B cell (primary cell): ENCODE results near the gene TUBA4B. TPM values are rescaled to one million over a fixed set of nuclear protein-coding genes. Genes with fewer than 3 reads are reported as not detected.

Experiments
- ATAC-seq: fragments of 200-7000 bp; cut with Tn5 transposase; one replicate; pipeline ENCODE4 v1.10.0; 2021; ENCODE audit warnings: low read depth, mild to moderate bottlenecking, moderate number of reproducible peaks, moderate library complexity
- CTCF ChIA-PET: fragments of 350-600 bp; sonication (Branson Sonifier 250); formaldehyde crosslinking; loops from one replicate; lab custom pipeline; 2021; ENCODE audit warnings: antibody characterized with exemption, inconsistent platforms; lab: Charles Lee
- POLR2A ChIA-PET: fragments of 350-600 bp; sonication (Branson Sonifier 250); formaldehyde crosslinking; loops from one replicate; lab custom pipeline; 2021; ENCODE audit warnings: antibody characterized with exemption; lab: Charles Lee
- DNase-seq: peaks from one replicate; pipeline ENCODE4 v3.0.0; 2013
- H2AFZ ChIP-seq: 2 replicates; pipeline ENCODE4 v1.6.1; 2012; ENCODE audit warnings: mild to moderate bottlenecking, low read depth, low read length; ENCODE audit not compliant: insufficient read depth, poor library complexity, severe bottlenecking
- H3K27ac ChIP-seq, 2 donors: 1 replicate in 1 of 2; 2 replicates in 1 of 2; pipeline ENCODE4 v1.5.1; 2012 to 2013; ENCODE audit warnings: low read length in 2 of 2, mild to moderate bottlenecking in 2 of 2, moderate library complexity in 1 of 2
- H3K27me3 ChIP-seq, 4 experiments: fragments of 200-600 bp in 1 of 4; sonication (generic) in 1 of 4; replicated peaks in 1 of 4; 1 replicate in 2 of 4; 2 replicates in 2 of 4; pipeline versions ENCODE4 v1.6.1 to v1.7.0; 2013 to 2016; ENCODE audit warnings: low read length in 3 of 4, mild to moderate bottlenecking in 2 of 4, mixed read lengths in 1 of 4, moderate library complexity in 1 of 4; ENCODE audit not compliant: insufficient read depth in 4 of 4, control insufficient read depth in 3 of 4; ENCODE audit errors: control extremely low read depth in 1 of 4
- H3K36me3 ChIP-seq, 2 experiments: replicated peaks in 1 of 2; 1 replicate in 1 of 2; 2 replicates in 1 of 2; pipeline versions ENCODE4 v1.6.1 to v1.7.1; 2013; ENCODE audit warnings: low read length in 1 of 2; ENCODE audit not compliant: insufficient read depth in 2 of 2, control insufficient read depth in 1 of 2; ENCODE audit errors: control extremely low read depth in 1 of 2, extremely low read depth in 1 of 2
- H3K4me1 ChIP-seq, 2 donors: fragments of 200-600 bp in 1 of 2; sonication (generic) in 1 of 2; 1 replicate in 1 of 2; 2 replicates in 1 of 2; pipeline versions ENCODE4 v1.5.1 to v1.6.1; 2013 to 2017; ENCODE audit warnings: low read length in 2 of 2; ENCODE audit not compliant: control insufficient read depth in 2 of 2, insufficient read depth in 2 of 2
- H3K4me2 ChIP-seq: replicated peaks from 2 replicates; pipeline ENCODE3; 2012; ENCODE audit warnings: mild to moderate bottlenecking, low read depth, low read length; ENCODE audit not compliant: poor library complexity, severe bottlenecking
- H3K4me3 ChIP-seq, 5 experiments: fragments of 200-600 bp in 1 of 5; sonication (generic) in 1 of 5; 1 replicate in 3 of 5; 2 replicates in 2 of 5; pipeline versions ENCODE4 v1.5.1 to v1.7.0; 2011 to 2016; ENCODE audit warnings: low read length in 4 of 5, mild to moderate bottlenecking in 4 of 5, low read depth in 2 of 5, control low read depth in 1 of 5, moderate library complexity in 1 of 5; ENCODE audit not compliant: insufficient read depth in 1 of 5; ENCODE audit errors: control extremely low read depth in 1 of 5, extremely low read depth in 1 of 5
- H3K79me2 ChIP-seq: fragments of 200-600 bp; sonication (generic); one replicate; pipeline ENCODE4 v1.6.0; 2016; ENCODE audit warnings: low read length; ENCODE audit not compliant: control insufficient read depth, insufficient read depth
- H3K9ac ChIP-seq: fragments of 200-600 bp; sonication (generic); 2 replicates; pipeline ENCODE4 v1.6.1; 2017; ENCODE audit warnings: mild to moderate bottlenecking, low read length, moderate library complexity
- H3K9me3 ChIP-seq, 3 donors: one replicate each; pipeline versions ENCODE4 v1.6.1 to v1.7.1; 2013; ENCODE audit warnings: low read length in 2 of 3; ENCODE audit not compliant: control insufficient read depth in 2 of 3, insufficient read depth in 1 of 3; ENCODE audit errors: control extremely low read depth in 1 of 3
- H4K20me1 ChIP-seq: 2 replicates; pipeline ENCODE4 v1.6.0; 2012; ENCODE audit warnings: mild to moderate bottlenecking, low read length; ENCODE audit not compliant: insufficient read depth, control insufficient read depth, poor library complexity, severe bottlenecking
- H3K27ac Mint-ChIP-seq: one replicate; pipeline ENCODE4 v1.8.0; 2021; ENCODE audit warnings: mixed read lengths
- H3K27me3 Mint-ChIP-seq: one replicate; pipeline ENCODE4 v1.8.0; 2021; ENCODE audit warnings: mixed read lengths
- H3K4me1 Mint-ChIP-seq: one replicate; pipeline ENCODE4 v1.8.0; 2021; ENCODE audit warnings: mixed read lengths
- H3K4me3 Mint-ChIP-seq: one replicate; pipeline ENCODE4 v1.8.0; 2021; ENCODE audit warnings: mixed read lengths
- H3K9me3 Mint-ChIP-seq: one replicate; pipeline ENCODE4 v1.8.0; 2022; ENCODE audit warnings: mixed read lengths; ENCODE audit not compliant: insufficient read depth
- CTCF ChIP-seq: fragments of 200-600 bp; IDR thresholded peaks from one replicate; pipeline ENCODE4 v1.8.0; 2022; ENCODE audit warnings: antibody characterized with exemption, mild to moderate bottlenecking
- EZH2 ChIP-seq: IDR thresholded peaks from 2 replicates; pipeline ENCODE4 v1.6.1; 2012; ENCODE audit warnings: borderline replicate concordance, low read depth, mild to moderate bottlenecking, moderate library complexity, low read length; ENCODE audit not compliant: insufficient read depth, poor library complexity, severe bottlenecking
- WGBS: methylation state at CpG from one replicate; pipeline ENCODE4 v1.1.5; 2013; ENCODE audit warnings: missing lambda C conversion rate; ENCODE audit not compliant: insufficient coverage; 5-methylcytosine and 5-hydroxymethylcytosine counted together
- intact Hi-C: fragments of 100-400 bp; cut with micrococcal nuclease; formaldehyde crosslinking; loops from one replicate; pipeline ENCODE4 v1.10.0; 2022
- polyA plus RNA-seq: library from polyadenylated mRNA; depleted of rRNA; stranded (reverse); fragments of >200 nt; gene quantifications from 2 replicates; pipeline ENCODE4 v1.2.3, GENCODE V29; 2012
- total RNA-seq, 2 donors: library from RNA; stranded (reverse); fragments of 120-200 nt in 1 of 2; gene quantifications; 1 replicate in 1 of 2; 2 replicates in 1 of 2; pipeline versions ENCODE4 v1.2.3 to v1.2.4, GENCODE V29; 2013 to 2022

Gene TUBA4B
- total and polyA plus RNA-seq, 2 donors (not counting 1 experiment from before 2014, with no cell fraction given), result not detected

GRCh38 chr2:219245899-219246230 is 7.2 kb upstream of the TUBA4B start:
- peak overlapping the region; percentile 93 for H3K4me2 ChIP-seq
- peak overlapping the region; percentile 96 for H2AFZ ChIP-seq
- no peak for ATAC-seq
- H3K4me3 Mint-ChIP-seq, result peak overlapping the region; percentile 92
- H3K9me3 Mint-ChIP-seq, result no peaks in the 10 kb centered on the region
- H3K4me1 Mint-ChIP-seq, result peaks cover 68% of the 10 kb centered on the region
- H3K27me3 Mint-ChIP-seq, result no peaks in the 10 kb centered on the region
- no peaks in the 10 kb centered on the region for H4K20me1 ChIP-seq
- H3K4me1 ChIP-seq, result peaks cover 58 to 63% of the 10 kb centered on the region in 2 donors
- peak overlapping the region; percentile 87 to 92 for H3K27ac ChIP-seq
- H3K4me3 ChIP-seq, result peak overlapping the region; percentile 50 to 98 (median 94)
- TF ChIP-seq EZH2, result no peak
- no peak for TF ChIP-seq CTCF
- peaks cover 55% of the 10 kb centered on the region for H3K79me2 ChIP-seq
- peak overlapping the region; percentile 96 for H3K9ac ChIP-seq
- POLR2A ChIA-PET, result interaction anchor here (1.5 to 2.7 kb wide), 7 partner anchors 8 to 69 kb away, joined by 6 to 49 read pairs (median 10); partner anchors contain the start of genes ABCB6, ANKZF1, ATG9A and CNPPD1
- CTCF ChIA-PET, result interaction anchor here (0.7 to 3.0 kb wide), 8 partner anchors 8 to 143 kb away, joined by 3 to 25 read pairs (median 5); partner anchors contain the start of genes ANKZF1, ATG9A, DNAJB2 and TUBA4A
- peaks cover 0 to 27% of the 10 kb centered on the region in 2 experiments for H3K36me3 ChIP-seq
- no peaks in the 10 kb centered on the region for H3K9me3 ChIP-seq
- no peak for DNase-seq
- WGBS, result 21% methylated on average over 9 of the region's 10 CpGs
- H3K27me3 ChIP-seq, result no peaks in the 10 kb centered on the region
- H3K27ac Mint-ChIP-seq, result peak overlapping the region; percentile 96
- intact Hi-C loops, result loop anchor here (1.0 to 2.0 kb wide), 6 partner anchors 7 to 85 kb away; partner anchors contain the start of genes ANKZF1, ATG9A, CNPPD1 and DNAJB2

- H2AFZ ChIP-seq, result no peak overlapping the region
- POLR2A ChIA-PET, result interaction anchor here (1.7 to 2.7 kb wide), 3 partner anchors 7 to 40 kb away, joined by 9 to 49 read pairs (median 26); partner anchors contain the start of genes ANKZF1, ATG9A, TUBA4A and TUBA4B
- CTCF ChIA-PET, result interaction anchor here (1.7 to 6.8 kb wide), 5 partner anchors 8 to 47 kb away, joined by 6 to 69 read pairs (median 17); partner anchors contain the start of genes ANKZF1, ATG9A, DNAJB2 and TUBA4A
- no peaks in the 10 kb centered on the region for H3K9me3 ChIP-seq
- WGBS, result 92% methylated on average over 6 of the region's 10 CpGs
- H3K4me3 Mint-ChIP-seq, result peak overlapping the region; percentile 57
- peaks cover 75% of the 10 kb centered on the region for H3K4me1 Mint-ChIP-seq
- H3K27me3 Mint-ChIP-seq, result no peaks in the 10 kb centered on the region
- peak overlapping the region; percentile 93 for H3K4me2 ChIP-seq
- H3K4me3 ChIP-seq, result no peak overlapping the region
- TF ChIP-seq EZH2 (no peak), CTCF (no peak)
- H3K27ac Mint-ChIP-seq, result peak overlapping the region; percentile 96
- DNase-seq (no peak), ATAC-seq (no peak)
- H3K27me3 ChIP-seq, result no peaks in the 10 kb centered on the region
- intact Hi-C loops, result no loop called here
- peaks cover 64 to 70% of the 10 kb centered on the region in 2 donors for H3K4me1 ChIP-seq
- H3K79me2 ChIP-seq, result peaks cover 62% of the 10 kb centered on the region
- H3K36me3 ChIP-seq, result peaks cover 2 to 34% of the 10 kb centered on the region in 2 experiments
- peak overlapping the region; percentile 87 to 92 for H3K27ac ChIP-seq
- H4K20me1 ChIP-seq, result peaks cover 5% of the 10 kb centered on the region
- no peaks in the 10 kb centered on the region for H3K9me3 Mint-ChIP-seq
- H3K9ac ChIP-seq, result peak overlapping the region; percentile 6
These were observed 6.5 kb upstream of the TUBA4B start for GRCh38 chr2:219246559-219246958.
